Progenitor cell of endocrine pancreas (in vitro differentiated cells): ENCODE measurements around the gene LGALS9. TPM values are rescaled to one million over a fixed set of nuclear protein-coding genes. Genes with fewer than 3 reads are reported as not detected.

Source experiments
- DNase-seq: peaks from one replicate; pipeline ENCODE4 v3.0.0; 2021; ENCODE audit warnings: low spot score; ENCODE audit not compliant: unreplicated experiment
- H3K27ac Mint-ChIP-seq: 2 replicates; pipeline ENCODE4 v1.8.0; 2021; ENCODE audit warnings: mild to moderate bottlenecking, moderate library complexity, mixed read lengths
- H3K27me3 Mint-ChIP-seq: 2 replicates; pipeline ENCODE4 v1.8.0; 2021; ENCODE audit warnings: mixed read lengths
- H3K36me3 Mint-ChIP-seq: 2 replicates; pipeline ENCODE4 v1.8.0; 2022; ENCODE audit warnings: mixed read lengths; ENCODE audit not compliant: insufficient read depth
- H3K4me1 Mint-ChIP-seq: 2 replicates; pipeline ENCODE4 v1.8.0; 2021; ENCODE audit warnings: low read depth, mixed read lengths
- H3K4me3 Mint-ChIP-seq: 2 replicates; pipeline ENCODE4 v1.8.0; 2021; ENCODE audit warnings: low read depth, mild to moderate bottlenecking, moderate library complexity, mixed read lengths
- H3K9me3 Mint-ChIP-seq: 2 replicates; pipeline ENCODE4 v1.8.0; 2021; ENCODE audit warnings: low read depth, mixed read lengths
- total RNA-seq: library from RNA; stranded (reverse); gene quantifications from 2 replicates; pipeline ENCODE4 v1.2.1, GENCODE V29; 2021
- TF ChIP-seq, protein P1 (sequence below): fragments of 200-600 bp; sonication (generic); IDR thresholded peaks from one replicate; pipeline ENCODE4 v1.5.0; 2021; ENCODE audit warnings: antibody characterized with exemption, mild to moderate bottlenecking; ENCODE audit not compliant: unreplicated experiment

LGALS9 gene
- total RNA-seq, 1 donor from 2014 or later: 2.1 TPM

DNA sequence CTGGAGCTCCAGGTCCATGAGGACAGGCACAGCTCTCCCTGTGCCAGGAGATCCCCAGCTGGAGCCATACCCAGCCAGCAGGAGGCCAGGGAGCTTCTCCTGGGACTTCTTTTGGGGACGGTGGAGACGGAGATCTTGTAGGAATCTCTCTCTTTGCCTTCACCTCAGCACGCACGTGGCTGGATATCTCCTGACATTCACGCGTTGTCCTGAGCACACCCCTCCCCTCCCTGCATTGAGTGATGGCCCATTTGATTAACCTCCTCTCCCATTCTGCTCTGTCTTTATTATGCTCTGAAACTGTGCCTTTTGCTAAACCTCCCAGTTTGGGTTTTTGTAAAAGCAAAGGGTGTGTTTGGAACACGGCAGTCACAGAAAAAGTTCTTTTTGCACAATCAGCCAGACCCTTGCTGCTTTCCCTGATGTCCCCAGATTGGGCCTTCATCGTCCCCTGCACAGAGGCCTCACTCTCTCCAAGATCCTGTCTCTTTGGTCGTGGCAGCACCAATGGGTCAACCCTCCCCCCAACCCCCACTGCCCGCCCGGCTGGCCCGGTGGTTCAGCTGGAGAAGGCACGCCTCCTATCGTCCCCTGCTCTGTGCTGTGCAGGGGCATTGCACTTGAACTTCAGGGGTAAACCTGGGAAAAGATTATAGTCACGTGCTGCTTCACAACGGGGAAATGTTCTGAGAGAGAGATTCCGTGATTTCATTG, 32.5 kb upstream of the LGALS9 start:
- no peaks in the 10 kb centered on the region for H3K27me3 Mint-ChIP-seq
- no peaks in the 10 kb centered on the region for H3K9me3 Mint-ChIP-seq
- DNase-seq: no peak
- TF ChIP-seq, protein P1, sequence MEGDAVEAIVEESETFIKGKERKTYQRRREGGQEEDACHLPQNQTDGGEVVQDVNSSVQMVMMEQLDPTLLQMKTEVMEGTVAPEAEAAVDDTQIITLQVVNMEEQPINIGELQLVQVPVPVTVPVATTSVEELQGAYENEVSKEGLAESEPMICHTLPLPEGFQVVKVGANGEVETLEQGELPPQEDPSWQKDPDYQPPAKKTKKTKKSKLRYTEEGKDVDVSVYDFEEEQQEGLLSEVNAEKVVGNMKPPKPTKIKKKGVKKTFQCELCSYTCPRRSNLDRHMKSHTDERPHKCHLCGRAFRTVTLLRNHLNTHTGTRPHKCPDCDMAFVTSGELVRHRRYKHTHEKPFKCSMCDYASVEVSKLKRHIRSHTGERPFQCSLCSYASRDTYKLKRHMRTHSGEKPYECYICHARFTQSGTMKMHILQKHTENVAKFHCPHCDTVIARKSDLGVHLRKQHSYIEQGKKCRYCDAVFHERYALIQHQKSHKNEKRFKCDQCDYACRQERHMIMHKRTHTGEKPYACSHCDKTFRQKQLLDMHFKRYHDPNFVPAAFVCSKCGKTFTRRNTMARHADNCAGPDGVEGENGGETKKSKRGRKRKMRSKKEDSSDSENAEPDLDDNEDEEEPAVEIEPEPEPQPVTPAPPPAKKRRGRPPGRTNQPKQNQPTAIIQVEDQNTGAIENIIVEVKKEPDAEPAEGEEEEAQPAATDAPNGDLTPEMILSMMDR: no peak
- peaks cover 7% of the 10 kb centered on the region for H3K36me3 Mint-ChIP-seq
- no peak overlapping the region for H3K4me3 Mint-ChIP-seq
- peaks cover 5% of the 10 kb centered on the region for H3K4me1 Mint-ChIP-seq
- H3K27ac Mint-ChIP-seq: no peak overlapping the region

DNA sequence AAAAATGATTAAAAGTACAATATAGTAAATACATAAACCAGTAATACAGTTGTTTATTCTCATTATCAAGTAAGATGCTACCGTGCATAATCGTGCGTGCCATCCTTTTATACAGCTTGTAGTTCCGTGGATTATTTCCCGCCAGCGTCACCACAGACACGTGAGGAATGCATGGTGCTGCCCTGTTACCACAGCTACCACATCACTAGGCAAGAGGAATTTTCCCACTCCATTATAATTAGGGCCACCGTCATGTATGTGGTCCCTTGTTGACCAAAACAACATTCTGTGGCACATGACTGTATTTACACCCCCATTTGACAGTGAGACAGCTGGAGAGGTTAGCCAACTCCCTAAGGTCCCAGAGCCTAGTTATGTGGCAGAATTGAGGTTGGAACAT, 30.5 kb upstream of the LGALS9 start:
- Mint-ChIP-seq H3K27me3 (no peaks in the 10 kb centered on the region), H3K4me3 (no peak overlapping the region), H3K36me3 (peaks cover 6% of the 10 kb centered on the region), H3K4me1 (peaks cover 1% of the 10 kb centered on the region), H3K27ac (no peak overlapping the region), H3K9me3 (no peaks in the 10 kb centered on the region)
- TF ChIP-seq, protein P1: no peak
- no peak for DNase-seq

DNA sequence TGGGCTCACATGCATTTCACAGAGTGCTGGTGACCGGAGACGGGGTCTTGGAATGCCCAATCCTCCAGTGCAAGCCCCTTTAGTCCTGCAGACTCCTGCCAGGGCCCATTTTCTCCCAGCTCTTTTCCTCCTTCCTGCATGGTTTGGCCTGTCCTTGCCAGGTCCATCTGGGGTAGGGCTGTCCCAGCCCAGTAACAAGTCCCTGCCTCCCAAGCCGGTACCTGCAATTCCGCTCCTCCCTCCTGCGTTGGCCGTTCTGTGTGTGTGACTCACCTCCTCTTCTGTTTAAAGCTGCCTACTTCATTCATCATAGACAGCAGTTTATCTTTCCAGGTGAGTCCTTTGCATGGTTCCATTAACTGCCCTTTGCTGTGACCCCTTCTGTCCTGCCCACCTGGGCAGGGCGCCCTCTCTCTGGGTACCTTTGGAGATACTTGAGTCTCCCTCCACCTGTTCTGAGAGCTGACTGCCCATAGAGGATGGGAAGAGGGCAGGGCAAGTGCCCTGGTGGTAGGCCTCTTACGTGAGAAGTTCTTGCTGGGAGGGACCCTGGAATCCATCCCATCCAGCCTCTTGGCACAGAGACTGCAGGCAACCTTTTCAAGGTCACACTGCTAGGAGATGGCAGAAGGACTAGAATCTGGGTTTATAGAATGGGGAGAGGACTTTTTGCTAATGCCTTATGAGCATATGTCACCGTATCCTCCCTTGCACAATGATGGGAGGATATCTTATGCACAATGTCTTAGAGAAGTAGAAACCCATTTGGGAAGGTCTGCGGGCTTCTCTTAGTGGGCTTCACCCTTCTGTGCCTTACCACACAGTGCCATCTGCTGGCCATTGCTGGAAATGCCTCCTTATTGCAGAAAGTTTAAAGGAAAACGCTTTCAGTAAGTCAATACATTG, 29.7 kb upstream of the LGALS9 start:
- DNase-seq: peak; percentile 83
- peaks cover 9% of the 10 kb centered on the region for H3K36me3 Mint-ChIP-seq
- TF ChIP-seq, protein P1: peak; percentile 91
- peaks cover 1% of the 10 kb centered on the region for H3K4me1 Mint-ChIP-seq
- no peaks in the 10 kb centered on the region for H3K27me3 Mint-ChIP-seq
- H3K27ac Mint-ChIP-seq: peak overlapping the region; percentile 29
- no peak overlapping the region for H3K4me3 Mint-ChIP-seq
- no peaks in the 10 kb centered on the region for H3K9me3 Mint-ChIP-seq

DNA sequence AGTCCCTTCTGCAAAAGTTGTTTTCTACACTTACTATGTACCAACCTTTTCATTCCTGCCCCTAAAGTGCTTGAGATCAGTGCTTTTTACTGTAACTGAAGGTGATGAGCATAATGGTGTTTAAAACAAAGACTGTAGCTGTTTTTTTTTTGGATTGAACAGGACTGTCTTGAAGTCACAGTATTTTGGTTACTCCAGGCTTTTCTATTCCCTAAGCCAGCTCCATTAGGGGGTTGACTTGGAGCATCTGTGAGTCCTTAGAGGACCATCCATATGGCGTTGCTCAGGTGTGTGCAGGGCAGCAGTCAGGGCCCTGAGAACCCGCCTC, 29.0 kb upstream of the LGALS9 start:
- H3K27ac Mint-ChIP-seq: peak overlapping the region; percentile 29
- DNase-seq: no peak
- no peaks in the 10 kb centered on the region for H3K27me3 Mint-ChIP-seq
- no peak overlapping the region for H3K4me3 Mint-ChIP-seq
- peaks cover 1% of the 10 kb centered on the region for H3K4me1 Mint-ChIP-seq
- no peaks in the 10 kb centered on the region for H3K9me3 Mint-ChIP-seq
- TF ChIP-seq, protein P1: no peak
- H3K36me3 Mint-ChIP-seq: peaks cover 8% of the 10 kb centered on the region

DNA sequence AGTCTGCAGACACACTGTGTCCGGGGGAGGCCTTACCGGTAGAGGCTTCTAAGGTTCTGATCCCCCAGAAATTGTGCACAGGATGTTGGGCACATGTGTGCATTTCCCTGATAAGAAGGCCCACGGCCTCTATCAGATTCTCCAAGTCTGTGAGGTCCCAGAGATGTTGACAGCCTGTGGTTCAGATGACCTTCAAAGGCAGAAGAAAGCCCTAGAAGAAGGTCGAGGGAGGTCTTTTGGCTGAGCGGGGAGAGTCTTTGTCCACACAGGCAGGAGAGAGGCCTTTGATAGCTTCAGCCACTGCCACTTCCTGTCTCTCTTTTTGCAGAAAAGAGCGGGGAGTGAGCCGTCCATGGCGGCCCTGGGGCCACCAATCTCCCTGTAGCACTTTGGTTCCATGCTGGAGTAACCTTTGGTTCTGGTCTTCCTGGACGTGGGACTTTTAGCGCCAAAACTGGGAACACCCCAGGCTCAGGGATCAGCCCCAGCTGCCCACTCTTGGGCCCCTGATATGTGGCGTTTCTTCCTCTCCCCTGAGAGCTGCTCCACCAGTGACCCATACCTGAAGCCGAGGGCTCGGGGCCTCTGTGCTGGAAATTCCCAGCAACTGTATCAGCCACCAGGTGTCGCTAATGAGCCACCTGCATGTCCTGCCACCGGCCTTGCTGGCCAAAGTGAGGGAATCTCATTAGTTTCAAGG, 28.1 kb upstream of the LGALS9 start:
- Mint-ChIP-seq H3K4me3 (no peak overlapping the region), H3K36me3 (peaks cover 9% of the 10 kb centered on the region), H3K27me3 (no peaks in the 10 kb centered on the region), H3K9me3 (no peaks in the 10 kb centered on the region), H3K4me1 (peaks cover 1% of the 10 kb centered on the region), H3K27ac (no peak overlapping the region)
- peak; percentile 76 for DNase-seq
- TF ChIP-seq, protein P1: peak; percentile 98
